Astrocyte (in vitro differentiated cells and primary cell): ENCODE measurements around the gene SPIRE1. TPM values are rescaled to one million over a fixed set of nuclear protein-coding genes. Genes with fewer than 3 reads are reported as not detected.

Source experiments
- DNase-seq: peaks from one replicate; pipeline ENCODE4 v3.0.0-alpha.2; 2010; ENCODE audit warnings: low read depth
- FAIRE-seq: peaks from 2 replicates; lab custom pipeline; 2011; peaks lifted over from hg19 to GRCh38; lab: Jason Lieb, UNC
- H2AFZ ChIP-seq: 2 replicates; pipeline ENCODE4 v1.6.0; 2012; ENCODE audit warnings: low read depth, low read length, inconsistent platforms
- H3K27ac ChIP-seq: 2 replicates; pipeline ENCODE4 v1.5.1; 2011; ENCODE audit warnings: low read depth, low read length, inconsistent platforms
- H3K27me3 ChIP-seq: 2 replicates; pipeline ENCODE4 v1.6.0; 2011; ENCODE audit warnings: low read length, inconsistent platforms; ENCODE audit not compliant: insufficient read depth
- H3K36me3 ChIP-seq: 2 replicates; pipeline ENCODE4 v1.5.1; 2011; ENCODE audit warnings: low read length, inconsistent platforms; ENCODE audit not compliant: insufficient read depth
- H3K4me1 ChIP-seq: 2 replicates; pipeline ENCODE4 v1.5.1; 2011; ENCODE audit warnings: low read length, inconsistent platforms; ENCODE audit not compliant: insufficient read depth
- H3K4me2 ChIP-seq: 2 replicates; pipeline ENCODE4 v1.6.0; 2012; ENCODE audit warnings: low read length, inconsistent platforms
- H3K4me3 ChIP-seq: 2 replicates; pipeline ENCODE4 v1.5.1; 2011; ENCODE audit warnings: low read depth, mild to moderate bottlenecking, low read length, inconsistent platforms; ENCODE audit not compliant: insufficient read depth
- H3K79me2 ChIP-seq: 2 replicates; pipeline ENCODE4 v1.6.0; 2012; ENCODE audit warnings: mild to moderate bottlenecking, low read length, inconsistent platforms; ENCODE audit not compliant: insufficient read depth
- H3K9ac ChIP-seq: 2 replicates; pipeline ENCODE4 v1.6.0; 2012; ENCODE audit warnings: mild to moderate bottlenecking, low read length, inconsistent platforms
- H3K9me3 ChIP-seq: 2 replicates; pipeline ENCODE4 v1.5.1; 2012; ENCODE audit warnings: low read depth, mild to moderate bottlenecking, low read length, inconsistent platforms; ENCODE audit not compliant: insufficient read depth
- H4K20me1 ChIP-seq: 2 replicates; pipeline ENCODE4 v1.6.0; 2012; ENCODE audit warnings: low read length, inconsistent platforms; ENCODE audit not compliant: insufficient read depth
- H3K27ac Mint-ChIP-seq: one replicate; pipeline ENCODE4 v1.8.0; 2021; ENCODE audit warnings: mild to moderate bottlenecking, mixed read lengths; ENCODE audit not compliant: unreplicated experiment
- H3K27me3 Mint-ChIP-seq: one replicate; pipeline ENCODE4 v1.8.0; 2021; ENCODE audit warnings: low read depth, mixed read lengths; ENCODE audit not compliant: unreplicated experiment
- H3K36me3 Mint-ChIP-seq: one replicate; pipeline ENCODE4 v1.8.0; 2021; ENCODE audit warnings: low read depth, mixed read lengths; ENCODE audit not compliant: unreplicated experiment
- H3K4me1 Mint-ChIP-seq: one replicate; pipeline ENCODE4 v1.8.0; 2021; ENCODE audit warnings: low read depth, mixed read lengths; ENCODE audit not compliant: unreplicated experiment
- H3K4me3 Mint-ChIP-seq: one replicate; pipeline ENCODE4 v1.8.0; 2021; ENCODE audit warnings: mild to moderate bottlenecking, moderate library complexity, mixed read lengths; ENCODE audit not compliant: unreplicated experiment
- H3K9me3 Mint-ChIP-seq: one replicate; pipeline ENCODE4 v1.8.0; 2021; ENCODE audit warnings: mild to moderate bottlenecking, mixed read lengths; ENCODE audit not compliant: unreplicated experiment
- CTCF ChIP-seq: IDR thresholded peaks from 2 replicates; pipeline ENCODE4 v1.5.1; 2011; ENCODE audit warnings: low read depth, mild to moderate bottlenecking, inconsistent platforms, low read length, moderate library complexity; ENCODE audit not compliant: insufficient read depth
- EZH2 ChIP-seq: IDR thresholded peaks from 2 replicates; pipeline ENCODE4 v1.6.1; 2012; ENCODE audit warnings: mild to moderate bottlenecking, low read length, inconsistent platforms; ENCODE audit not compliant: insufficient read depth
- total RNA-seq: library from RNA; stranded (reverse); gene quantifications from 2 replicates; pipeline ENCODE4 v1.2.1, GENCODE V29; 2021

SPIRE1 gene
- total RNA-seq, 1 donor from 2014 or later: 42.0 TPM

- H3K27ac ChIP-seq: no peak overlapping the region
- Mint-ChIP-seq H3K36me3 (peaks cover 30% of the 10 kb centered on the region), H3K4me3 (no peak overlapping the region), H3K9me3 (no peaks in the 10 kb centered on the region), H3K4me1 (peaks cover 6% of the 10 kb centered on the region), H3K27me3 (no peaks in the 10 kb centered on the region), H3K27ac (peak overlapping the region; percentile 59)
- H4K20me1 ChIP-seq: no peaks in the 10 kb centered on the region
- FAIRE-seq: no peak
- no peak for TF ChIP-seq CTCF
- no peak for TF ChIP-seq EZH2
- peaks cover 10% of the 10 kb centered on the region for H3K36me3 ChIP-seq
- no peaks in the 10 kb centered on the region for H3K27me3 ChIP-seq
- H3K9me3 ChIP-seq: no peaks in the 10 kb centered on the region
- no peaks in the 10 kb centered on the region for H3K79me2 ChIP-seq
- peak; percentile 21 for DNase-seq
- peaks cover 3% of the 10 kb centered on the region for H3K4me1 ChIP-seq
- peak overlapping the region; percentile 18 for H3K4me2 ChIP-seq
- no peak overlapping the region for H3K4me3 ChIP-seq
- no peak overlapping the region for H2AFZ ChIP-seq
- no peak overlapping the region for H3K9ac ChIP-seq
Observed at GRCh38 chr18:12455496-12455895, 202.4 kb downstream of the SPIRE1 start.

GRCh38 chr18:12452784-12453183 lies 205.1 kb downstream of the SPIRE1 start:
- Mint-ChIP-seq H3K4me3 (no peak overlapping the region), H3K4me1 (peaks cover 6% of the 10 kb centered on the region), H3K9me3 (no peaks in the 10 kb centered on the region), H3K27me3 (no peaks in the 10 kb centered on the region), H3K27ac (no peak overlapping the region), H3K36me3 (peaks cover 37% of the 10 kb centered on the region)
- H3K36me3 ChIP-seq: peaks cover 11% of the 10 kb centered on the region
- H4K20me1 ChIP-seq: no peaks in the 10 kb centered on the region
- no peaks in the 10 kb centered on the region for H3K9me3 ChIP-seq
- DNase-seq: no peak
- H3K9ac ChIP-seq: no peak overlapping the region
- no peak overlapping the region for H3K27ac ChIP-seq
- H3K27me3 ChIP-seq: no peaks in the 10 kb centered on the region
- no peak overlapping the region for H2AFZ ChIP-seq
- H3K4me3 ChIP-seq: no peak overlapping the region
- no peak for TF ChIP-seq CTCF
- no peak for TF ChIP-seq EZH2
- no peaks in the 10 kb centered on the region for H3K4me1 ChIP-seq
- FAIRE-seq: no peak
- H3K4me2 ChIP-seq: no peak overlapping the region
- H3K79me2 ChIP-seq: no peaks in the 10 kb centered on the region

- Histone ChIP-seq H2AFZ (no peak overlapping the region), H3K36me3 (peaks cover 11% of the 10 kb centered on the region), H3K4me2 (no peak overlapping the region), H3K27ac (no peak overlapping the region), H3K27me3 (no peaks in the 10 kb centered on the region), H3K9me3 (no peaks in the 10 kb centered on the region), H3K9ac (no peak overlapping the region), H3K4me1 (no peaks in the 10 kb centered on the region), H3K4me3 (no peak overlapping the region), H3K79me2 (no peaks in the 10 kb centered on the region), H4K20me1 (no peaks in the 10 kb centered on the region)
- peaks cover 6% of the 10 kb centered on the region for H3K4me1 Mint-ChIP-seq
- no peaks in the 10 kb centered on the region for H3K9me3 Mint-ChIP-seq
- no peak overlapping the region for H3K27ac Mint-ChIP-seq
- TF ChIP-seq CTCF (no peak), EZH2 (no peak)
- FAIRE-seq (no peak), DNase-seq (no peak)
- no peak overlapping the region for H3K4me3 Mint-ChIP-seq
- H3K27me3 Mint-ChIP-seq: no peaks in the 10 kb centered on the region
- peaks cover 38% of the 10 kb centered on the region for H3K36me3 Mint-ChIP-seq
Observed at GRCh38 chr18:12451428-12451827, 206.5 kb downstream of the SPIRE1 start.
